T-helper 1 cell treated with Interleukin-12 subunit alpha and Interleukin-12 subunit beta and Interleukin-4 antibody, amounts not matched to agents 30 ng/mL and 1 ng/mL, for 36 hours (primary cell): Measurements from ENCODE around the gene C3orf33. TPM values are rescaled to one million over a fixed set of nuclear protein-coding genes. Genes with fewer than 3 reads are reported as not detected.

Experiments
- intact Hi-C: fragments of 100-400 bp; cut with micrococcal nuclease; formaldehyde crosslinking; loops from one replicate; pipeline ENCODE4 v1.15.1; 2024
- total RNA-seq: library from RNA; stranded (reverse); gene quantifications from 2 replicates; pipeline ENCODE4 v1.2.3, GENCODE V29; 2022

Gene C3orf33
- total RNA-seq, 1 donor from 2014 or later, result 0.83 TPM

- intact Hi-C loops, result no loop called here
Measured at GRCh38 chr3:155790272-155790925, 15.7 kb downstream of the C3orf33 start.

- intact Hi-C loops, result no loop called here
Measured at GRCh38 chr3:155785662-155786295, 20.3 kb downstream of the C3orf33 start.

- intact Hi-C loops, result no loop called here
Measured at GRCh38 chr3:155782390-155782953, 23.6 kb downstream of the C3orf33 start.

- intact Hi-C loops, result no loop called here
Measured at GRCh38 chr3:155780291-155780690, 25.8 kb downstream of the C3orf33 start.

- intact Hi-C loops, result no loop called here
Measured at GRCh38 chr3:155778462-155778861, 27.6 kb downstream of the C3orf33 start.

- intact Hi-C loops, result no loop called here
Measured at GRCh38 chr3:155772801-155773200, 33.3 kb downstream of the C3orf33 start.

GRCh38 chr3:155771126-155771525 lies 35.0 kb downstream of the C3orf33 start:
- intact Hi-C loops, result no loop called here

- intact Hi-C loops, result no loop called here
Measured at GRCh38 chr3:155766206-155766605, 39.9 kb downstream of the C3orf33 start.

- intact Hi-C loops, result no loop called here
Measured at GRCh38 chr3:155763870-155764463, 42.1 kb downstream of the C3orf33 start.

GRCh38 chr3:155760653-155761052 lies 45.4 kb downstream of the C3orf33 start:
- intact Hi-C loops, result no loop called here

- intact Hi-C loops, result no loop called here
Measured at GRCh38 chr3:155757577-155757976, 48.5 kb downstream of the C3orf33 start.

GRCh38 chr3:155753038-155753639 lies 52.9 kb downstream of the C3orf33 start:
- intact Hi-C loops, result loop anchor here (2.0 kb wide), 1 partner anchor 102 kb away; the partner anchor contains the start of gene SLC33A1

GRCh38 chr3:155748611-155749365 lies 57.3 kb downstream of the C3orf33 start:
- intact Hi-C loops, result loop anchor here (5.0 kb wide), 2 partner anchors 59 to 124 kb away; partner anchors contain the start of genes C3orf33 and GMPS

GRCh38 chr3:155747946-155748290 lies 58.2 kb downstream of the C3orf33 start:
- intact Hi-C loops, result loop anchor here (5.0 kb wide), 2 partner anchors 59 to 124 kb away; partner anchors contain the start of genes C3orf33 and GMPS

GRCh38 chr3:155747286-155747945 lies 58.7 kb downstream of the C3orf33 start:
- intact Hi-C loops, result loop anchor here (5.0 kb wide), 2 partner anchors 60 to 125 kb away; partner anchors contain the start of genes C3orf33 and GMPS

- intact Hi-C loops, result loop anchor here (5.0 kb wide), 2 partner anchors 61 to 126 kb away; partner anchors contain the start of genes C3orf33 and GMPS
Measured at GRCh38 chr3:155746703-155747102, 59.4 kb downstream of the C3orf33 start.

GRCh38 chr3:155745795-155746550 lies 60.1 kb downstream of the C3orf33 start:
- intact Hi-C loops, result loop anchor here (5.0 kb wide), 2 partner anchors 61 to 126 kb away; partner anchors contain the start of genes C3orf33 and GMPS

GRCh38 chr3:155744626-155745324 lies 61.3 kb downstream of the C3orf33 start, which contains the start of gene PLCH1:
Gene PLCH1 (minus strand): TSS chr3:155745071. CDS start chr3:155704224, 40,847 bp downstream.
- intact Hi-C loops, result loop anchor here (5.0 kb wide), 2 partner anchors 63 to 128 kb away; partner anchors contain the start of genes C3orf33 and GMPS
